Mucosa of descending colon (tissue), 3 donors: Measurements from ENCODE around the gene SIL1. TPM values are rescaled to one million over a fixed set of nuclear protein-coding genes. Genes with fewer than 3 reads are reported as not detected.

ENCODE experiments used
- ATAC-seq: fragments of 200-7000 bp; cut with Tn5 transposase; one replicate; pipeline ENCODE4 v1.9.1; 2020; ENCODE audit warnings: mild to moderate bottlenecking, moderate library complexity
- DNase-seq, 3 donors: peaks; one replicate each; pipeline ENCODE4 v3.0.0-alpha.2; 2020
- H3K36me3 ChIP-seq: fragments of 200-600 bp; one replicate; pipeline ENCODE4 v1.8.0; 2021; ENCODE audit warnings: low read depth, mild to moderate bottlenecking
- H3K4me1 ChIP-seq: fragments of 200-600 bp; one replicate; pipeline ENCODE4 v1.8.0; 2021; ENCODE audit warnings: low read depth, mild to moderate bottlenecking
- H3K4me3 ChIP-seq: fragments of 200-600 bp; one replicate; pipeline ENCODE4 v1.8.0; 2021; ENCODE audit warnings: mild to moderate bottlenecking
- H3K9me3 ChIP-seq: fragments of 200-600 bp; one replicate; pipeline ENCODE4 v1.8.0; 2021; ENCODE audit warnings: mild to moderate bottlenecking
- CTCF ChIP-seq: fragments of 200-600 bp; IDR thresholded peaks from one replicate; pipeline ENCODE4 v1.8.0; 2022; ENCODE audit warnings: antibody characterized with exemption, mild to moderate bottlenecking
- intact Hi-C, 2 donors: fragments of 100-400 bp; cut with DNase I in 1 of 2; cut with micrococcal nuclease in 1 of 2; formaldehyde crosslinking; loops; one replicate each; pipeline versions ENCODE4 v1.11.0 to v1.11.1; 2022; cut with DNase I, micrococcal nuclease
- total RNA-seq, 3 donors: library from RNA; stranded (reverse); fragmentation: NEBNext Ultra II Directional in 2 of 3; extraction: Animal tissue kit (Norgen Biotek cat#: 25700) in 2 of 3; gene quantifications; one replicate each; pipeline versions ENCODE4 v1.2.1 to v1.2.4, GENCODE V29; 2021 to 2023
- donor health status: DM: no; HTN: no; CAD: no; lungs with moderate emphysema.
- donor health status: DM: no; HTN: no; CAD: no.
- donor health status: DM: no; HTN: yes; CAD: no.

Gene SIL1
- total RNA-seq, 3 donors from 2014 or later: 35.2 to 35.8 (median 35.6) TPM

GRCh38 chr5:139188558-139189270 is 9.5 kb downstream of the SIL1 start:
- ATAC-seq (no peak), DNase-seq (no peak)
- Histone ChIP-seq H3K4me3 (no peak overlapping the region), H3K4me1 (peaks cover 7% of the 10 kb centered on the region), H3K36me3 (no peaks in the 10 kb centered on the region), H3K9me3 (no peaks in the 10 kb centered on the region)
- intact Hi-C loops: no loop called here
- TF ChIP-seq CTCF: no peak

- H3K4me1 ChIP-seq: peaks cover 13% of the 10 kb centered on the region
- DNase-seq: peak in 1 of 3 donors; percentile 40
Measured at GRCh38 chr5:139186752-139187326, 11.3 kb downstream of the SIL1 start.

GRCh38 chr5:139186261-139186660 is 11.9 kb downstream of the SIL1 start:
- intact Hi-C loops: no loop called here
- no peak for TF ChIP-seq CTCF
- ATAC-seq (no peak), DNase-seq (no peak)
- peaks cover 18% of the 10 kb centered on the region for H3K4me1 ChIP-seq
- H3K36me3 ChIP-seq: no peaks in the 10 kb centered on the region
- H3K9me3 ChIP-seq: no peaks in the 10 kb centered on the region
- H3K4me3 ChIP-seq: no peak overlapping the region

More at GRCh38 chr5:139186752-139187326, 11.3 kb downstream of the SIL1 start:
- ATAC-seq: peak; percentile 81
- no peak for TF ChIP-seq CTCF
- Histone ChIP-seq H3K4me3 (no peak overlapping the region), H3K9me3 (no peaks in the 10 kb centered on the region), H3K36me3 (no peaks in the 10 kb centered on the region)
- intact Hi-C loops: no loop called here

GRCh38 chr5:139185589-139185988 is 12.6 kb downstream of the SIL1 start:
- no peak for DNase-seq
- H3K9me3 ChIP-seq: no peaks in the 10 kb centered on the region
- H3K36me3 ChIP-seq: no peaks in the 10 kb centered on the region
- peaks cover 21% of the 10 kb centered on the region for H3K4me1 ChIP-seq
- intact Hi-C loops: no loop called here
- no peak for TF ChIP-seq CTCF
- ATAC-seq: no peak
- no peak overlapping the region for H3K4me3 ChIP-seq

- ATAC-seq (no peak), DNase-seq (no peak)
- no peak for TF ChIP-seq CTCF
- intact Hi-C loops: no loop called here
- H3K36me3 ChIP-seq: no peaks in the 10 kb centered on the region
- no peaks in the 10 kb centered on the region for H3K9me3 ChIP-seq
- H3K4me1 ChIP-seq: peaks cover 21% of the 10 kb centered on the region
- no peak overlapping the region for H3K4me3 ChIP-seq
Measured at GRCh38 chr5:139183502-139183901, 14.7 kb downstream of the SIL1 start.
